Activated naive CD8-positive, alpha-beta T cell treated with anti-CD3 and anti-CD28 coated beads for 36 hours (primary cell): Measurements from ENCODE around the gene KLHDC8A. TPM values are rescaled to one million over a fixed set of nuclear protein-coding genes. Genes with fewer than 3 reads are reported as not detected.

ENCODE experiments used
- DNase-seq: peaks from one replicate; pipeline ENCODE4 v3.0.0; 2021
- H3K27ac Mint-ChIP-seq: one replicate; pipeline ENCODE4 v1.8.0; 2022; ENCODE audit warnings: mild to moderate bottlenecking, moderate library complexity, mixed read lengths
- H3K27me3 Mint-ChIP-seq: one replicate; pipeline ENCODE4 v1.8.0; 2022; ENCODE audit warnings: mild to moderate bottlenecking, mixed read lengths
- H3K36me3 Mint-ChIP-seq: one replicate; pipeline ENCODE4 v1.8.0; 2021; ENCODE audit warnings: mild to moderate bottlenecking, mixed read lengths
- H3K4me1 Mint-ChIP-seq: one replicate; pipeline ENCODE4 v1.8.0; 2021; ENCODE audit warnings: mixed read lengths
- H3K4me3 Mint-ChIP-seq: one replicate; pipeline ENCODE4 v1.8.0; 2022; ENCODE audit warnings: mild to moderate bottlenecking, moderate library complexity, mixed read lengths
- H3K9me3 Mint-ChIP-seq: one replicate; pipeline ENCODE4 v1.8.0; 2022; ENCODE audit warnings: mixed read lengths
- total RNA-seq, 2 experiments: library from RNA; stranded (reverse); gene quantifications; one replicate each; pipeline ENCODE4 v1.2.3, GENCODE V29; 2021

KLHDC8A gene
- total RNA-seq, 2 experiments from 2014 or later = not detected

DNA sequence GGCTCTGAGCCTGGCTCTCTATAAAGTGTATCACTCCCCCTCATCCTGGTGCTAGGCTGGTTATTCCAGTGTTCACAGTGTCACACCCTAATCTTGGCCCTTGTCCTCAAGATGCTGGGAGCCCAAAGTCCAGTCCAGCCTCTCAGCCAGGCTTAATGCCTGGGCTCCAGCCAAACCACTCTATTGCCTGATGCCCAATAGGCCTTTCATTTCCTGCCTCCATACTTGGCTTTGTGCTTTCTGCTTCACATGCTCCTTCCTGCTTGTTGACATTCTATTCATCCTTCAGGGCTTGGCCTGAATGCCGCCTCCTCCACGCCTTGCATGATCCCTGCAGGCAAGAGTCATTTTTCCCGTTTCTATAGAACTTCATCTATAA lies 1.7 kb downstream of the KLHDC8A start:
- Mint-ChIP-seq H3K4me1 (no peaks in the 10 kb centered on the region), H3K27ac (no peak overlapping the region), H3K36me3 (no peaks in the 10 kb centered on the region), H3K4me3 (no peak overlapping the region), H3K9me3 (no peaks in the 10 kb centered on the region), H3K27me3 (peaks cover 3% of the 10 kb centered on the region)
- no peak for DNase-seq

DNA sequence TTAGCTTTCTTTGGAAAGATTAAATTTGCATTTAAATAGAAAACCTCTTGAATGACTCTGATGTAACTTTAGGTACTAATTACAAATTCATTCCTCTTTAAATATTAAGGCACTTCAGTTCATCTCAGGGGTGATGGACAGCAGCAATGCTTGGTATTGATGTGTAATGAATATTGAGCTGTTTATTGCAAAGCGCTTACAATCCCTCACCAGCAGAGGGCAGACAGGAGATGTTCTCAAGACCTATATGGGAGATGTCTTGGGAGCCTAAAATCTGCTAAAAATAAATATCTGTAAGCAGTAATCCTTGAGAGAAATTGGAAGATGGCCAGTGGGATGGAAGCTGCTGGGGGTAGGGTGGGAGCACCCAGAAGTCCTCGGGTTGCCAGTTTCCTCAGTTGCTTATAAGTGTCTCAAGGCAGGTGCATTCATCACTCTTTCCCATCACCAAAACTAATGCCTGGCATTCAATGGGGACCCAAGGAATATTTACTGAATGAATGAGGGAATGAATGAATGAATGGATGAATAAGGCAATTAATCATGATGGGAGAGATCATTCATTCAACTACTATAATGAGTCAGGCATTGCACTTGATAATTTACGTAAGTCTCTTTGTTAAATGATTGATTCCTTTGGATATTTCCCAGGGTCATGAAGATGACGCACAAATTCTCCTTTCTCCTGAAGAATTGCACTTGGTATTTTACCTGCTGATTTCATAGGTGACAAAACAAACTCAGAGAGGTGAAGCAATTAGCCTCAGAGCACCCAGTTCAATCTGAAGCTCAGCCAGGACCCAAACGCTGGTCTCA lies 2.3 kb downstream of the KLHDC8A start:
- Mint-ChIP-seq H3K27ac (no peak overlapping the region), H3K27me3 (peaks cover 3% of the 10 kb centered on the region), H3K36me3 (no peaks in the 10 kb centered on the region), H3K4me1 (no peaks in the 10 kb centered on the region), H3K4me3 (no peak overlapping the region), H3K9me3 (no peaks in the 10 kb centered on the region)
- peak; percentile 45 for DNase-seq

DNA sequence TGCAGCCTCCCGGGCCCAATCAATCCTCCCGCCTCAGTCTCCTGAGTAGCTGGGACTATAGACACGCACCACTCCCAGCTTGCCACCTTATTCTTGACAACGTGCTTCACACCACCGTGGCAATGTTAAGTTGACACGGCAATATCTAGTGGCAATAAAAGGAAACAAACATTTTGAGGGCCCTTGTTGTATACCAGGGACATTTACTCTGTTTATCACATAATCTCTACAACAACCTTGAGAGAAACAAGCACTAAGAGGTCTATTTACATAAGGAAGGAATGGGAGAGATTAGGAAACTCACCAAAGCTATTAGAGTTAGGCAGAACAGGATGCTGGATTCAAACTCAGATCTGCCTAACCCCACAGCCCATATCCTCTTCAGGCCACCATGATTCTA lies 3.1 kb downstream of the KLHDC8A start:
- Mint-ChIP-seq H3K9me3 (no peaks in the 10 kb centered on the region), H3K36me3 (no peaks in the 10 kb centered on the region), H3K4me1 (no peaks in the 10 kb centered on the region), H3K27ac (no peak overlapping the region), H3K27me3 (peaks cover 3% of the 10 kb centered on the region), H3K4me3 (no peak overlapping the region)
- no peak for DNase-seq

DNA sequence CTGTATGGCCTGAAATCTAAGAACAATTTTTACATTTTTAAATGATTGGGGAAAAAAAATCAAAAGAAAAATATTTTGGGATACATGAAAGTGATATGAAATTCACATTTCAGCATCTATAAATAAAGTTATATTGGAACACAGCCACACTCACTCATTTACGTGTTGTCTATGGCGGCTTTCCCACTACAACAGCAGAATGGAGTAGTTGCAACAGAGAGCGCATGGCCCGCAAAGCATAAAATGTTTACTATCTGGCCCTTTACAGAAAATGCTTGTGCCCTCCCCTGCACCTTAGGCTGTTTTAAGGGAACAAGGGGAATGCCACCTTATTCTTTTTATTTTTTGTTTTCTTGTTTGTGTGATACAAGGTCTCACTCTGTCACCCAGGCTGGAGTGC lies 3.5 kb downstream of the KLHDC8A start:
- H3K36me3 Mint-ChIP-seq = no peaks in the 10 kb centered on the region

DNA sequence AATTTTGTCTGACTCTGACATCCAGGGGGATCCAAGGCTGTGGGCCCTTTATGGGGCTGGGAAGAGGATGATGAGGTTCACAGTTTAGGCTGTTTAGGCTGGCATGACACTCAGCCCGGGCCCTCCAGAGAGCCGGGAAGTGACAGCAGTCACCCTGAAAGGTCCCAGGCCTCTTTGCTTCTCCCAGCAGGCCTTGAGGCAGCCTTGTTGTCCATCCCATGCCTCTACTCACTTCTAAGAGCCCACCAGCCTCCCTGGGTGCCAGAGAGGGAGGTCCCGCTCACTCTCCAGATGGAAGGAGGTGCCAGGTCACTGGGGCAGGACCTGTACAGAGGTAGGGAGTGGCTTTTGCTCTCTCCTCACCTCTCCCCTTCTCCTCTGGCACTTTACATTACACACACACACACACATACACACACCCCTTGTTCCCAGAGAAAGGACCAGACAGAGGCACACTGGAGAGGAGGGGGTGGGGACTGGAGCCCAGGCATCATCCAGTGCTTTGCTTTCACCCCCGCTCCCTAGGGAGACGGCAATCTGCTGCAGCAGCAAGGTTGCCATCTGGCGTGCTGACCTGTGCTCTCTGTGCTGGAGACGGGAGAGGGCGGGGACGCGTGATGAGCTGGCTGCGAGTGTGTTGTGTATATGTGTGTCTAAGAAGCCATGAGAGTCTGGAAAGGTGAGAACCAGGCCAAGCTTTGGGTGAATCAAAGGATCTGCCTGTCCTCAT lies 4.6 kb downstream of the KLHDC8A start:
- no peak for DNase-seq
- Mint-ChIP-seq H3K27me3 (peaks cover 3% of the 10 kb centered on the region), H3K36me3 (no peaks in the 10 kb centered on the region), H3K27ac (no peak overlapping the region), H3K9me3 (no peaks in the 10 kb centered on the region), H3K4me1 (peaks cover 1% of the 10 kb centered on the region), H3K4me3 (no peak overlapping the region)

More for the DNA sequence above, 3.5 kb downstream of the KLHDC8A start:
- no peak for DNase-seq
- Mint-ChIP-seq H3K4me3 (no peak overlapping the region), H3K27me3 (peaks cover 3% of the 10 kb centered on the region), H3K4me1 (no peaks in the 10 kb centered on the region), H3K9me3 (no peaks in the 10 kb centered on the region), H3K27ac (no peak overlapping the region)

DNA sequence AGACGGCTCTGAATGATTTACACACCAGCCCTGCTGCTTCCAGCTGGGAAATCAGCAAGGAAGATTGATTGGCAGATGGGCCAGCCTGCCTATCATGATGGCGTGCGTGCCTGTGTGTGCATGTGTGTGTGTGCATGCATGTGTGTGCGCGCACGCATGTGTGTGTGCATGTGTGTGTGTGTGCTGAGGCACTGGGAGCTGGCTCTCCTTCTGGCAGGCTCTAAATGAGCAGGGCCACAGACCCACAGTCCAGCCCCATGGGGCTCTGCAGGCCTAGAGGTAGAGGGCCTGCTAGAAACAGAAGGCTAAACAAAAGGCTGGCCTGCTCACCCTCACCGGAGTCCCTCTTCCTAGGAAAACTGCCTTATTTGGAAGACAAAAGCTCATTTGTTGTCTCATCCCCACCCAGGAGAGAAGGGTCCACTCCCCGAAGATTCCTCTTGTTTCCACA lies 6.0 kb downstream of the KLHDC8A start:
- Mint-ChIP-seq H3K27me3 (peaks cover 15% of the 10 kb centered on the region), H3K36me3 (no peaks in the 10 kb centered on the region), H3K9me3 (no peaks in the 10 kb centered on the region), H3K4me3 (no peak overlapping the region), H3K27ac (no peak overlapping the region), H3K4me1 (peaks cover 5% of the 10 kb centered on the region)
- no peak for DNase-seq

DNA sequence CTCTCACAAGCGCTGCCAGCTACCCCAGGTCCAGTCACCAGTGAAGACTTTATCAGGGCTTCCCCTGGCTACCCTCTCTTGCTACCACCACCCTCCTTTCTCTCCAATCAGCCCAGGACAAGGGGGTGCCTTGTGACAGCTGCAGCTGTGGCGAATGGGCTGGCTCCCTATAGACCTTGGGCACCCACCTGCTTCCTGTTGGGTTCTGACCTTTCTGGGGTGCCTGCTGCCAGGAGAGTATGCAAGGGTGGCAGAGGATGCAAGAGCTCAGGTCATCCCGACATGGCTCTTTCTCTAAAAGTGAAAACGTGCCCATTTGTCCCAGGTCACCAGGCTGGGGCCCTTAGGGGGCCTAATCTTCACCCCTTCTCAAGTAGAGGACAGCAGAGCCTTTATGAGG lies 6.6 kb downstream of the KLHDC8A start:
- no peaks in the 10 kb centered on the region for H3K9me3 Mint-ChIP-seq
- H3K4me1 Mint-ChIP-seq = peaks cover 5% of the 10 kb centered on the region
- no peak overlapping the region for H3K27ac Mint-ChIP-seq
- H3K4me3 Mint-ChIP-seq = no peak overlapping the region
- H3K36me3 Mint-ChIP-seq = no peaks in the 10 kb centered on the region
- H3K27me3 Mint-ChIP-seq = peaks cover 21% of the 10 kb centered on the region
- DNase-seq = no peak

DNA sequence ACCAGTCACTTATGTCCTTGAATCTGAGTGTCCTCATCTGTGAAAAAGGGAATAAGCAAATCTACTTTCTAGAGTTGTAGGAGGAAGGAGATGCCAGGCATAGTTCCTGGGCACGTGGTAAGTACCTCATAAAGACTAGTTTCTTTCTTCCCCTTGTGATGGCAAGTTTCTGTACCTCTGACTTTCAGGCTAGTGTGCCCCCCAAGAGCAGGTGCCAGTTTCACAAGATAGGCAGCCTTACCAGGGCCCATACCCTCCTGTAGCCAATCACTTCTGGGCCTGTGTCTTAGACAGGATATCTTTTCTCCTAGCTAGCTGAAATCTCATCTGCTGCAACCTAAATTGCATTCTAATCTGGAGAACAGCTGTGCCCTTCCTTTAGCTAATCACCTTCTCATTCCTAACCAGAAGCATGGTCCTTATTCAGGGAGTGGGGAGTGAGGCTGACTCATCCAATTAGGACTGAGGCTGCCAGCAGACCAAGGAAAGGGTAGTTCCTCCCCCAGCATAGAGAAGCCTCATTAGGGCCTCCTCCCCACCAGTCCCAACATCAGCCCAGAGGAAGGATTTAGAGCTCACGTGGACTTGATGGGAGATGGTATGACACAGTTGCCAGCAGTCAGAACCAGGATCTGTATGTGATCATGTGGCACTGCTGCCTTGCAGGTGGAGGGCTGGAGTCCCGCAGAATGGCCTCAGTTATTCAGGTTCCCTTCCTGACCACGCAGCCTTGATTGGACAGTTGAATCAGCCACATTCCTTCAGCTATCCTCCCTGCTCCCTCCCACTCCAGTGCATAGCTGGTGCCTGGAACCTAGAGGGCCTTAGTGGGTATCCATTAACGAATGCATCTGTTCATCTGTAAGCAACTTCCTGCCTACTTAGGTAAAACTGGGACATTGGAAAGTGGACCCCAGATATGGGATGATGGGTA lies 7.9 kb downstream of the KLHDC8A start:
- no peaks in the 10 kb centered on the region for H3K9me3 Mint-ChIP-seq
- H3K27me3 Mint-ChIP-seq = peaks cover 28% of the 10 kb centered on the region
- DNase-seq = no peak
- no peak overlapping the region for H3K4me3 Mint-ChIP-seq
- H3K27ac Mint-ChIP-seq = no peak overlapping the region
- peaks cover 11% of the 10 kb centered on the region for H3K4me1 Mint-ChIP-seq
- no peaks in the 10 kb centered on the region for H3K36me3 Mint-ChIP-seq

DNA sequence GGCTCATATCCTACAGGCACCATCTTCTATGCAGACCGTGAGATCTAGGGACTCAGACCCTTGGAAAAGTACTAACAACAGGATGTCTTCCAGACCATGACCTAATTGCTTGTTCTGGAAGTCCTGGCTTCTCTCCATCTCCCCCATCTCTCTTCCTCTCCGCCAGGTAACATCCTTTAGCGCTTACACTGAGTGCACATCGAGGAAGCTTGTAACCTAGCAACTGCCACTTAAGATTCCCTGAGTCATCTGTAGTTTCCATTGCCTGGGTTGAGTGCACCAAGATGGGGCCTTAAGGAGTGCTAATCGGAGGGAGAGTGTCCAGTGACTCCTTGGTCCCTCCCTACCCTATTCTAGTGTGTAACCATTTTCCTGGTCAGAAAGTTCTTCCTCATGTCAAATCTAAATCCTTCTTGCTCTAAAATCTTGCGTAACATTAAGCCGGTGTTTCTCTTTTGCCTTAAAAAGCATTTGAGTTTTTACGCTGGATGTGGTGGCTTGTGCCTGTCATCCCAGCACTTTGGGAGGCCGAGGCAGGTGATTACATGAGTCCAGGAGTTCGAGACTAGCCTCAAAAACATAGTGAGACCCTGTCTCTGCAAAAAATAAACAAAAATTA lies 9.7 kb downstream of the KLHDC8A start:
- H3K4me1 Mint-ChIP-seq = peaks cover 11% of the 10 kb centered on the region
- DNase-seq = no peak
- no peaks in the 10 kb centered on the region for H3K9me3 Mint-ChIP-seq
- peaks cover 41% of the 10 kb centered on the region for H3K27me3 Mint-ChIP-seq
- H3K4me3 Mint-ChIP-seq = no peak overlapping the region
- H3K27ac Mint-ChIP-seq = no peak overlapping the region
- H3K36me3 Mint-ChIP-seq = peaks cover 3% of the 10 kb centered on the region

DNA sequence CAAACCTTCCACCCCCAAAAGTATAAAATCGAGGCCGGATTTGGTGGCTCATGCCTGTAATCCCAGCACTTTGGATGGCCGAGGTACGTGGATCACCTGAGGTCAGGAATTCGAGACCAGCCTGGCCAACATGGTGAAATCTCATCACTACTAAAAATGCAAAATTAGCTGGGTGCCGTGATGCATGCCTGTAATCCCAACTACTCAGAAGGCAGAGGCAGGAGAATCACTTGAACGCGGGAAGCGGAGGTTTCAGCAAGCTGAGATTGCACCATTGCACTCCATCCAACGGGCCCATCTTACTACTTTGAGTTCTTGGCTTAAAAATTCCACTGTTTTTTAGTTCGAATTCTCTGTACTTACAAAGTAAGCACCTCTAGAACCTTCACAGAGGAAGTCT lies 11.0 kb downstream of the KLHDC8A start:
- Mint-ChIP-seq H3K4me1 (peaks cover 11% of the 10 kb centered on the region), H3K4me3 (no peak overlapping the region), H3K36me3 (peaks cover 3% of the 10 kb centered on the region), H3K9me3 (no peaks in the 10 kb centered on the region), H3K27ac (no peak overlapping the region), H3K27me3 (peaks cover 47% of the 10 kb centered on the region)
- no peak for DNase-seq

DNA sequence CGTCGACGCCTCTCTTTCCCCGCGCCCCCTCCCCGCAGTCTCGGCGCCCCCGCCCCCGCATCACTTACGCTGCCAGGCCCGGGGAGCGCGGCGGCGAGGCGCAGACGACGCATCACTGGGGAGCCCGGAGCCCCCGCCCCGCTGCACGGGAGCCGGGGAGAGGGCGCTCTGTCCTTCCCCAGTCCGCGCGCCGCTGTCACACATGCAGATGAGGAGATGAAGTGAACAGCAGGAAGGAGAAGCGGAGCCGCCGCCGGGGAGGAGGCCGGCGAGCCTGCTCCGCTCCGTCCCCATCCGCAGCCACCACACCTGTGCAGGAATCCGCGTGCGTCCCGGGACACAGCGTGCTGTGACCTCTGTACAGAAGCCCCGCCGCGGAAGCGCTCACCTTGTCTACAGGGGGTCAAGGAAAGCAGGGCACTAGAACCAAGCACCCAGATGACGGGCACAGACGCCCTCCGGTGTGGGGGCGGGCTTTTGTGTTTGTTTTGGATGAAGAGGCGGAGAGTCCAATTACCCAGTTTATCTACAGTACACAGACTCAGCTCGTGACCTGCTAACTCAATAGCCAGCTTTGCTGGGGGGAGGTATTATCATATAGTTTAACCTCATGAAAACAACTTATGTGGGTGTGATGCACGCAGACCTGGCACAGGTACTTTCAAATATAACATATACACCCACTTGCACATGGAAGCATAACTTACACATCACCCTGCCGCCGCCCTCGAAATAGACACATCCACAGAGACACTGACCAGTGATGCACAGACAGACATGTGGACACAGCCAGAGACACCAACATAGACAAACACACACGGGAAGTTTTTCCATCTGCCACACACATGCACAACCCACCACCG lies 12.4 kb downstream of the KLHDC8A start:
- Mint-ChIP-seq H3K27me3 (peaks cover 47% of the 10 kb centered on the region), H3K4me3 (peak overlapping the region; percentile 61), H3K27ac (no peak overlapping the region), H3K4me1 (peaks cover 16% of the 10 kb centered on the region), H3K36me3 (peaks cover 3% of the 10 kb centered on the region), H3K9me3 (no peaks in the 10 kb centered on the region)
- DNase-seq = peak; percentile 64

DNA sequence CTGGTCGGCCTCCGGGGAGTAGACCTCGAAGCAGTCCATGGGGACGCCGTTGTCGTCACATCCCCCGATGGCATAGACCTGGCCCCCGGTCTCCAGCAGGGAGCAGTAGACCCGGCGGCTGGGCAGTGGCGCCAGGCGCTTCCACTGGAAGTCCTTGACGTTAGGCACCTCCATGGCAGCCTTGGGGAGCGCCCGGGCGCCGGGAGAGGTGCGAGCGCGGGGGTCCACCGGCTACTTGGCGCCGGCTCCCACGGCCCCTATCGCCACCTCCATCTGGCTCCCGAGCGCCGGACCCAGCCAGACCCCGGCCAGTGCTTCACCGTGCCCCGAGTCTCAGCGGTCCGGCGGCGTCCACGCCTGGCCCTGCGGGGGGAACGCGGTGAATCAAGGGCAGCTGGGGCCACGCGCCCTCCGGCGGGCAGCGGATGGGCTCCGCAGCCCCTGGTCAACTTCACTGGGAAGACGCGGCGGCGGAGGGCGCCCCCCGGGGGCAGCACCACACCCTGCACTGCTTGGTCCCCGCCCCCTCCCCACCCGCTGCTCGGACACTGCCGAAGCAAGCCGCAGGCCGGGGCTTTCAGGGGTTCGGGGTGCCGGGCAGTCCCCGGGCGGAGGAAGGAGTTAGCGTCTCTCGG lies 13.2 kb downstream of the KLHDC8A start:
- DNase-seq = peak; percentile 33
- Mint-ChIP-seq H3K4me1 (peaks cover 16% of the 10 kb centered on the region), H3K9me3 (no peaks in the 10 kb centered on the region), H3K27me3 (peaks cover 47% of the 10 kb centered on the region), H3K36me3 (peaks cover 3% of the 10 kb centered on the region), H3K4me3 (no peak overlapping the region), H3K27ac (no peak overlapping the region)

DNA sequence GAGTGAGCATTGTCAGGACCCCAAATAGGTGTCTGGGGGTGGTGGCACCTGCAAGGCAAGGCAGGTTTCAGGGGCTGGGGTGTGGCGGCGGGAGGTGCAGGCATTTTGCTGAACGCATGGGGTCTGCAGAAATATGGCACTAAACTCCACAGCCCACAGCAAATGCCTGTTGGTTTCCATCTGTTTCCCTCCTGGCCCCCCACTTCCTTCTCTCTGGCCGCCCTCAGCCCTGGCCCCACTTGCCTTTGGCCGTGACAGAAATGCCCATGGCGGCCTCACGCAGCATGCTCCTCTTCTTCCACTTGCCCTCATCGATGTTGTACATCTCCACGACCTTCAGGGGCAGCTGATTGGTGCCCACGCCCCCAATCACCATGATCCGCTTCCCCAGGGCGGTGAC lies 13.7 kb downstream of the KLHDC8A start:
- Mint-ChIP-seq H3K4me3 (no peak overlapping the region), H3K4me1 (peaks cover 16% of the 10 kb centered on the region), H3K36me3 (peaks cover 3% of the 10 kb centered on the region), H3K27me3 (peaks cover 47% of the 10 kb centered on the region), H3K9me3 (no peaks in the 10 kb centered on the region), H3K27ac (no peak overlapping the region)
- no peak for DNase-seq
